Stimulated activated CD4-positive, alpha-beta T cell treated with anti-CD3 and anti-CD28 coated beads, Interleukin-15, amount 100 ng/mL, for 48 hours (primary cell): ENCODE results near the gene CSMD2.

Experiments used
- DNase-seq, 2 donors: peaks; one replicate each; pipeline ENCODE4 v3.0.0-alpha.2; 2020; ENCODE audit warnings: low read depth in 2 of 2

The CSMD2 gene

GRCh38 chr1:33640114-33640660 is 524.8 kb downstream of the CSMD2 start:
- DNase-seq: no peak

- DNase-seq: no peak
These were observed 527.1 kb downstream of the CSMD2 start for GRCh38 chr1:33637846-33638440.

GRCh38 chr1:33636209-33636608 is 528.8 kb downstream of the CSMD2 start:
- DNase-seq: no peak

GRCh38 chr1:33635336-33636012 is 529.6 kb downstream of the CSMD2 start:
- no peak for DNase-seq

GRCh38 chr1:33634806-33635205 is 530.2 kb downstream of the CSMD2 start:
- DNase-seq: no peak

- no peak for DNase-seq
These were observed 530.9 kb downstream of the CSMD2 start for GRCh38 chr1:33634143-33634542.

- peak; percentile 79 to 86 for DNase-seq
These were observed 531.8 kb downstream of the CSMD2 start for GRCh38 chr1:33633019-33633801.

- DNase-seq: no peak
These were observed 534.3 kb downstream of the CSMD2 start for GRCh38 chr1:33630686-33631085.

GRCh38 chr1:33626801-33627200 is 538.2 kb downstream of the CSMD2 start:
- no peak for DNase-seq

- DNase-seq: no peak
These were observed 539.8 kb downstream of the CSMD2 start for GRCh38 chr1:33624991-33625870.

- no peak for DNase-seq
These were observed 540.6 kb downstream of the CSMD2 start for GRCh38 chr1:33624261-33624990.

- no peak for DNase-seq
These were observed 541.2 kb downstream of the CSMD2 start for GRCh38 chr1:33623811-33624210.

- no peak for DNase-seq
These were observed 542.3 kb downstream of the CSMD2 start for GRCh38 chr1:33622757-33623156.

- DNase-seq: no peak
These were observed 546.4 kb downstream of the CSMD2 start for GRCh38 chr1:33618636-33619035.

GRCh38 chr1:33617451-33617850 is 547.6 kb downstream of the CSMD2 start:
- DNase-seq: no peak

- no peak for DNase-seq
These were observed 548.2 kb downstream of the CSMD2 start for GRCh38 chr1:33616780-33617179.

- no peak for DNase-seq
These were observed 549.5 kb downstream of the CSMD2 start for GRCh38 chr1:33615546-33615945.

GRCh38 chr1:33610864-33611455 is 554.1 kb downstream of the CSMD2 start:
- no peak for DNase-seq

GRCh38 chr1:33610391-33610790 is 554.6 kb downstream of the CSMD2 start:
- DNase-seq: no peak

- no peak for DNase-seq
These were observed 555.3 kb downstream of the CSMD2 start for GRCh38 chr1:33609739-33610138.
